Gastrocnemius medialis (tissue), 4 donors: Measurements from ENCODE around the gene MYOM1. TPM values are rescaled to one million over a fixed set of nuclear protein-coding genes. Genes with fewer than 3 reads are reported as not detected.
"Not testable (repeated sequence)": the region's sequence is repeated elsewhere in the genome, so short reads cannot be mapped to it uniquely, and the experiment has no call there.

Source experiments
- ATAC-seq, 2 donors: fragments of 150-250 bp; one replicate each; pipeline ENCODE4 v1.9.1; 2016
- DNase-seq, 2 donors: peaks; one replicate each; pipeline ENCODE4 v3.0.0-alpha.2; 2019
- H3K27ac ChIP-seq, 4 donors: fragments of 200-600 bp; sonication (generic); 1 replicate in 1 of 4; 2 replicates in 3 of 4; pipeline ENCODE4 v1.5.1; 2016 to 2018; ENCODE audit warnings: mild to moderate bottlenecking in 2 of 4, moderate library complexity in 1 of 4
- H3K27me3 ChIP-seq, 3 donors: fragments of 200-600 bp; sonication (generic) in 2 of 3; 1 replicate in 1 of 3; 2 replicates in 2 of 3; pipeline versions ENCODE4 v1.5.1 to v1.6.0; 2016 to 2019; ENCODE audit warnings: mild to moderate bottlenecking in 1 of 3, moderate library complexity in 1 of 3
- H3K36me3 ChIP-seq, 2 donors: fragments of 200-600 bp; sonication (generic) in 1 of 2; one replicate each; pipeline ENCODE4 v1.5.1; 2017 to 2018
- H3K4me1 ChIP-seq, 2 donors: fragments of 200-600 bp; sonication (generic) in 1 of 2; one replicate each; pipeline ENCODE4 v1.5.1; 2016 to 2017; ENCODE audit warnings: mild to moderate bottlenecking in 2 of 2
- H3K4me3 ChIP-seq, 4 donors: fragments of 200-600 bp; sonication (generic) in 3 of 4; 1 replicate in 1 of 4; 2 replicates in 3 of 4; pipeline ENCODE4 v1.5.1; 2016 to 2019; ENCODE audit warnings: mild to moderate bottlenecking in 2 of 4
- H3K9me3 ChIP-seq, 3 donors: fragments of 200-600 bp; sonication (generic) in 2 of 3; 1 replicate in 1 of 3; 2 replicates in 2 of 3; pipeline ENCODE4 v1.5.1; 2016 to 2019
- CTCF ChIP-seq, 5 experiments: fragments of 450-650 bp in 3 of 5; fragments of 200-600 bp in 2 of 5; sonication (generic) in 2 of 5; IDR thresholded peaks in 4 of 5; conservative IDR thresholded peaks in 1 of 5; 1 replicate in 4 of 5; 2 replicates in 1 of 5; pipeline ENCODE4 v1.5.1; 2016 to 2019; ENCODE audit warnings: antibody characterized with exemption in 5 of 5, mild to moderate bottlenecking in 3 of 5, moderate library complexity in 3 of 5
- POLR2A ChIP-seq, 2 donors: fragments of 450-650 bp; IDR thresholded peaks; one replicate each; pipeline ENCODE4 v1.6.1; 2017; ENCODE audit warnings: antibody characterized with exemption in 2 of 2, mild to moderate bottlenecking in 2 of 2, moderate library complexity in 2 of 2
- in situ Hi-C, 4 donors: fragments of 200-750 bp; cut with MboI; loops; one replicate each; pipeline versions ENCODE4 v1.15.0 to v1.8.0; 2017; ENCODE audit warnings: low sequenced_read_pairs in 4 of 4
- intact Hi-C: fragments of 100-400 bp; cut with DNase I; formaldehyde crosslinking; loops from one replicate; pipeline ENCODE4 v1.15.1; 2023; ENCODE audit warnings: low total_unique reads
- total RNA-seq, 4 donors: library from RNA; depleted of rRNA; stranded (reverse); fragments of >200 nt; gene quantifications; one replicate each; pipeline versions ENCODE4 v1.1.0 to v1.2.3, GENCODE V29; 2016

The MYOM1 gene
- total RNA-seq, 4 donors from 2014 or later = 245 to 307 (median 273) TPM

DNA sequence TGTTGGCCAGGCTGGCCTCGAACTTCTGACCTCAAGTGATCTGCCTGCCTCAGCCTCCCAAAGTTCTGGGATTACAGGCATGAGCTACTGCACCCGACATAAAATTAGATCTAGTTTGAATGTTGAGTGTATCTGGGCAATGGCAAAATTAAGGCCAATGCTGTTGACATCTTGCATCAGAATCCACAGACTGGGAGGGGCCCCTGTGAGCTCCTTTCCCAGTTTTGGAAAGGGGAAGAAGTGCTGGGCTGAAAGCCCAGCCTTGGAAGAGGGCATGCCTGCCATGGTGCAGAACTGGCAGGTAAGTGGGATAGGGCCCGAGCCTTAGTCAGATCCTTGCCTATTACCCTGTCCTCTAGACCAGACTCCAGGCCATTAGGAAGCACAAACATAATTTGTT lies 4.5 kb upstream of the MYOM1 start:
- ATAC-seq = no peak
- TF ChIP-seq CTCF (IDR thresholded peaks at IDR 0.05 in 4 of 5, conservative IDR thresholded peaks at IDR 0.05 in 1 of 5) = no peak
- no peak for TF ChIP-seq POLR2A (IDR thresholded peaks at IDR 0.05)
- H3K27me3 ChIP-seq = no peaks in the 10 kb centered on the region
- no peaks in the 10 kb centered on the region for H3K9me3 ChIP-seq
- intact Hi-C loops (no loop called here), in situ Hi-C loops (no loop called here)
- H3K27ac ChIP-seq = peak overlapping the region in 2 of 4 donors; percentile 28 to 54
- peaks cover 10 to 21% of the 10 kb centered on the region in 2 donors for H3K4me1 ChIP-seq
- no peaks in the 10 kb centered on the region for H3K36me3 ChIP-seq
- no peak overlapping the region for H3K4me3 ChIP-seq
- DNase-seq = peak in 1 of 2 donors; percentile 48

DNA sequence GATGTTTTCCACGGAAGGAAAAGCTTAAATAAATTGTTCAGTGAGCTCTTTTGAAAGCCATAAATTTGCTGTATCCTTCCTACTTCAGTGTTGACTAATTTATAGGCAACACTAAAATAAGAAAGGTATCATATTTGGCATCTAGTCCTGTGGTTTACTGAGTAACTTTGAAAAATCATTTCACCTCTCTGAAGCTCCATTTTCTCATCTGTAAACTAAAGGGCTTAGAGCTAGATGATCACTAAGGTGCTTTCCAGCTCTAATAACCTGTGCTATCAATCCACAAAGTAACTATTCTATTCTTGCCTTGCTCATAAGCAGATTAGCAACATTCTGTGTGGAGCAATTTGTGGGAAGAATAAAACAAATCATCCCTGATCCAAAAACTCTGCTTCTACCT lies 3.6 kb upstream of the MYOM1 start:
- Histone ChIP-seq H3K36me3 (no peaks in the 10 kb centered on the region), H3K9me3 (no peaks in the 10 kb centered on the region), H3K4me3 (no peak overlapping the region), H3K27me3 (no peaks in the 10 kb centered on the region), H3K4me1 (peaks cover 15 to 21% of the 10 kb centered on the region in 2 donors), H3K27ac (peak overlapping the region in 2 of 4 donors; percentile 28 to 54)
- TF ChIP-seq CTCF (IDR thresholded peaks at IDR 0.05 in 4 of 5, conservative IDR thresholded peaks at IDR 0.05 in 1 of 5) = no peak
- TF ChIP-seq POLR2A (IDR thresholded peaks at IDR 0.05) = no peak
- no peak for ATAC-seq
- in situ Hi-C loops (no loop called here), intact Hi-C loops (no loop called here)
- no peak for DNase-seq

DNA sequence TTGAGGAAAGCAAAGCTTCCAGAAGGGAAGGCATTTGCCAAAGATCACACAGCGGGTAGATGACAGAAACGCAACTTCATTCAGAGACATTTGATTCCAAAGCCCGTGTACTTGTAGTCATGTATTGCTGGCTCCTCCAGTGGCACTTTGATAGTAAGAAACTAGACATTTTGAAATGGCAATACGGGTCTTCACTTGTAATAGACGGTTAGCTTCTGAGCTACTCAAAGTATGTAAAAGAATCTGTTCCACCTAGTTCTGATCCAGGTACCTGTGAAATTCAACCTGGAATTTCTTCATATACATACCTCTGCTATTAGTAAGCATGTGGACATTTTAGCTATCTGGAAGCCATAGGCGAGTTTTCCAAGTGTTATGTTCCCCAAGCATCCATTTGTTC lies 1.7 kb upstream of the MYOM1 start:
- H3K4me1 ChIP-seq = peaks cover 29 to 36% of the 10 kb centered on the region in 2 donors
- ATAC-seq (no peak), DNase-seq (no peak)
- H3K4me3 ChIP-seq = no peak overlapping the region
- intact Hi-C loops (no loop called here), in situ Hi-C loops (no loop called here)
- no peaks in the 10 kb centered on the region for H3K36me3 ChIP-seq
- H3K27ac ChIP-seq = peak overlapping the region; percentile 81 to 90 (median 89)
- TF ChIP-seq POLR2A (IDR thresholded peaks at IDR 0.05) = no peak
- H3K9me3 ChIP-seq = no peaks in the 10 kb centered on the region
- H3K27me3 ChIP-seq = no peaks in the 10 kb centered on the region

GRCh38 chr18:3220868-3221267 lies 1.1 kb upstream of the MYOM1 start:
- in situ Hi-C loops, H3K9me3 ChIP-seq, H3K4me3 ChIP-seq, H3K36me3 ChIP-seq, H3K27me3 ChIP-seq, ATAC-seq, DNase-seq: not testable (repeated sequence)
- intact Hi-C loops = loop anchor here (1.0 kb wide), 1 partner anchor 26 kb away; the partner anchor contains the start of gene MYL12A
- Histone ChIP-seq H3K4me1 (peaks cover 34 to 39% of the 10 kb centered on the region in 2 donors), H3K27ac (peak overlapping the region; percentile 81 to 90 (median 89))

- peak overlapping the region; percentile 81 to 90 (median 89) for H3K27ac ChIP-seq
- H3K27me3 ChIP-seq = no peaks in the 10 kb centered on the region
- H3K9me3 ChIP-seq = no peaks in the 10 kb centered on the region
- in situ Hi-C loops (no loop called here), intact Hi-C loops (no loop called here)
- TF ChIP-seq POLR2A (IDR thresholded peaks at IDR 0.05) (no peak), CTCF (IDR thresholded peaks at IDR 0.05 in 4 of 5, conservative IDR thresholded peaks at IDR 0.05 in 1 of 5) (no peak)
- H3K36me3 ChIP-seq = no peaks in the 10 kb centered on the region
- no peak for DNase-seq
- H3K4me1 ChIP-seq = peaks cover 37 to 40% of the 10 kb centered on the region in 2 donors
- ATAC-seq = peak; percentile 6 to 14
- H3K4me3 ChIP-seq = peak overlapping the region; percentile 50 to 67 (median 58)
Measured at GRCh38 chr18:3219241-3219630, 532 bp downstream of the MYOM1 start.

DNA sequence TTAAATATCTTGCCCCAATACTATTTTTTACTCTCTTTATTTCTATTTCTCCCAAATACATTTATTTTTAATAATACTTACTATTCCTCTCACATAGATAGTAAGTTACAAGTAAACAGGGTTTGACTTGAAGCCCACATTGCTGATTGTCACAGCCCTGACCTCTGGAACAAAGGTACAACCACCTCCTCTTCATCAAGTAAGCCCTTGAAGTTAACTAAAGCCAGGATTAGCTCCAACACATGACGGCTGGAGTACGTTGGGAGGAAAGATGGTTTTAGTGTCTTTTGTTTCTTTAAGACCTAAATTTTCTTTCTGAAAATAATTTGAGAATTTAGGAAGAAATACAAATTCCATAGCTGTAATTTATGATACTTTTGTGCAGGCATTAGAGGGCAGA lies 949 bp downstream of the MYOM1 start:
- peak overlapping the region; percentile 81 to 90 (median 89) for H3K27ac ChIP-seq
- peaks cover 41 to 44% of the 10 kb centered on the region in 2 donors for H3K4me1 ChIP-seq
- ATAC-seq (peak; percentile 35 to 36), DNase-seq (no peak)
- intact Hi-C loops (no loop called here), in situ Hi-C loops (no loop called here)
- no peaks in the 10 kb centered on the region for H3K9me3 ChIP-seq
- peak overlapping the region; percentile 50 to 67 (median 58) for H3K4me3 ChIP-seq
- TF ChIP-seq CTCF (IDR thresholded peaks at IDR 0.05 in 4 of 5, conservative IDR thresholded peaks at IDR 0.05 in 1 of 5) (no peak), POLR2A (IDR thresholded peaks at IDR 0.05) (no peak)
- H3K27me3 ChIP-seq = no peaks in the 10 kb centered on the region
- H3K36me3 ChIP-seq = no peaks in the 10 kb centered on the region
